PFSK-1 (cell line): ENCODE data around the gene POR.

ENCODE experiments used
- FOXP2 ChIP-seq: optimal IDR thresholded peaks from 2 replicates; pipeline ENCODE3; 2011; ENCODE audit warnings: borderline replicate concordance, control low read depth, inconsistent platforms; ENCODE audit not compliant: insufficient read depth; ENCODE audit errors: extremely low read length, extremely low read depth
- POLR2AphosphoS5 ChIP-seq: IDR thresholded peaks from 2 replicates; pipeline ENCODE4 v1.6.1; 2012; ENCODE audit warnings: low read depth, mild to moderate bottlenecking, control low read depth, low read length, moderate library complexity
- REST ChIP-seq, 2 experiments: IDR thresholded peaks; 2 replicates each; pipeline versions ENCODE4 v1.6.1 to v1.8.0; 2011 to 2012; ENCODE audit warnings: low read depth in 2 of 2, low read length in 2 of 2, control low read depth in 1 of 2, inconsistent platforms in 1 of 2, mild to moderate bottlenecking in 1 of 2, moderate library complexity in 1 of 2; ENCODE audit not compliant: insufficient read depth in 1 of 2
- SIN3A ChIP-seq: IDR thresholded peaks from 2 replicates; pipeline ENCODE4 v1.6.1; 2012; ENCODE audit warnings: mild to moderate bottlenecking, low read length, moderate library complexity, borderline replicate concordance; ENCODE audit not compliant: insufficient read depth
- TAF1 ChIP-seq: IDR thresholded peaks from 2 replicates; pipeline ENCODE4 v1.6.1; 2012; ENCODE audit warnings: low read length, control low read depth, borderline replicate concordance; ENCODE audit not compliant: insufficient read depth

Gene POR

GRCh38 chr7:75987805-75988567 lies 73.0 kb downstream of the POR start:
- TF ChIP-seq FOXP2 (no peak), SIN3A (no peak), POLR2AphosphoS5 (no peak; the same call in 1 of the 2 replicates), TAF1 (no peak), REST (IDR thresholded peaks at IDR 0.05; ENCODE audit: insufficient read depth in 1 of 2, low read depth in 2 of 2, low read length in 2 of 2) (no peak)

GRCh38 chr7:75988568-75989499 lies 73.9 kb downstream of the POR start:
- TF ChIP-seq FOXP2, result no peak
- no peak for TF ChIP-seq SIN3A
- no peak for TF ChIP-seq REST (IDR thresholded peaks at IDR 0.05; ENCODE audit: insufficient read depth in 1 of 2, low read depth in 2 of 2, low read length in 2 of 2)
- TF ChIP-seq POLR2AphosphoS5, result no peak
- TF ChIP-seq TAF1, result no peak

GRCh38 chr7:75989500-75990388 lies 74.8 kb downstream of the POR start:
- TF ChIP-seq POLR2AphosphoS5, result no peak
- no peak for TF ChIP-seq SIN3A
- no peak for TF ChIP-seq TAF1
- no peak for TF ChIP-seq FOXP2
- no peak for TF ChIP-seq REST (IDR thresholded peaks at IDR 0.05; ENCODE audit: insufficient read depth in 1 of 2, low read depth in 2 of 2, low read length in 2 of 2)

GRCh38 chr7:75991531-75992082 lies 76.7 kb downstream of the POR start:
- TF ChIP-seq POLR2AphosphoS5 (no peak), FOXP2 (no peak), SIN3A (no peak), REST (IDR thresholded peaks at IDR 0.05; ENCODE audit: insufficient read depth in 1 of 2, low read depth in 2 of 2, low read length in 2 of 2) (no peak), TAF1 (no peak)
